ENCODE measurements around the gene PLXNA4. TPM values are rescaled to one million over a fixed set of nuclear protein-coding genes. Genes with fewer than 3 reads are reported as not detected.

The PLXNA4 gene
- polyA plus RNA-seq, 3 donors, result 14.2 to 15.0 (median 14.6) TPM

DNA sequence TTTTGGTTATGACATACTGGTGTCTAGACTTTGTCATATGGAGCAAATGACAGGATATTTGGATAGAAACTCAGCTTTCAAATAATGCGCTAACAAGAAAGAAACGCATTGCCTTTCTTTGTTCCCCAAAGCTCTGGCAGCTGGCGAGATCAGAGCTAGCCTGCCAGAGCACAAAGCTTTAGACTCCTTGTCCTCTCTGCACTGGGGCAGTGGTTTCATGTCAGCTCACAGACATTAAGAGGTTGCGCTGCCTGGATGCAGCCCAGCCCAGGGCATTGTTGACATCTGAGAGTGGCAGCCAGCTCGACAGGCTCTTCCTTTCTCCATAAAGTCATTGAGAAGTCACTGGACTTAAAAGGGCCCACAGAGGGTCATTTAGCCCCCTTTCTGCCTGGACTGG, 212.0 kb downstream of the PLXNA4 start:
- no peak for DNase-seq

DNA sequence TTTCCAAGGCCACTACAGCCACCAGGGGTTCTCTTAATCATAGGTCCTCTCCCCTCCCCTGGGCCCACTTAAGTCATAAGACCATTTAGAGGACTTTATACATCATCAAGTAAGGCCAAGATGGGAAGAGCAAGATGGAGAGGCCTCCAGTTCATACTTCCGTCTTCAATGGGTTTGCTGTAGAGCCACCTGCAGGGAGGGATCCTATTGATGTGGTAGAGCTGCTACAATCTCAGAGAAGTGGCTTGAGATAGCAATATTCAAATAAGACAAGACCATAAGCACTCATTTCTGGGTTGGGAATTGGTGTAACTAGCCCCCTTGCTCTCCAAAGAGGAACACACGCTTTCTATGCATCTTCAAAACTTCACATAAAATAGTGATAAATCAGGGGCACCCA, 214.2 kb downstream of the PLXNA4 start:
- no peak for DNase-seq

DNA sequence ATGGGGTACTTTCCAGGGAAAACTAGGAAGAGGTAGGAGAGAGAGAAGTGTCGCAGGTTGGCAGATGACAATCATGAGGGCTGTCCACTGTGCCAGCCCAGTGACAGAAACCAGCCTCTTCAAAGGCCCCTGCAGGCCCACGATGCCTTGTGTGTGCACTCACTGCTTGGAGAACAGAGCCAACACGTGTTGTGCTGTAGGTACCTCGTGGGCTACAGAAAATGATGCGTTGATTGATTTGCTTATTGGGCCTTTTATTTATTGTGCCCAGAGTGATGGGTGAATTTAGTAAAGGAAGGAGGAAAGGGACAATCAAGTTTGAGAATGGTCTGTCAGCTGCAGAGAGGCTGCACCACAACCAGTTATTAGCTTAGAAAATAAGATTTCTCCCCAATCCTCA, 215.1 kb downstream of the PLXNA4 start:
- DNase-seq, result no peak

DNA sequence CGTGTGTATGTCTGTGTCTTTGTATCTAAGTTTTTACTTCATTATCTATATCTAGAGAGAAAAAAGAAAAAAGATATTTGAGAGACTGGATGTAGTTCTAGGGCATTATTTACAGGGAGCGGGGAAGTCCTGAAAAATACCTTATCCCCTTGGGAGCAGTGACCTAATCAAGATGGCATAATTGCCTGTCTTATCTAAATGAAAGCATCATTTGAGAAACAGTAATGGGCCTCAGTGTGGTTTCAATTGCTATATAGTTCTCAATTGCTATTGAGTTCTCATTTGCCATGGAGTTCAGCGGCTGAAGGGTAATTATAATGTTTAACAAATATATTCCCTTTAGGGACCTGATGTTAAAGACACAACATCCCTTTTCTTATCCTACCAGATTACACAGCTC, 216.5 kb downstream of the PLXNA4 start:
- no peak for DNase-seq

DNA sequence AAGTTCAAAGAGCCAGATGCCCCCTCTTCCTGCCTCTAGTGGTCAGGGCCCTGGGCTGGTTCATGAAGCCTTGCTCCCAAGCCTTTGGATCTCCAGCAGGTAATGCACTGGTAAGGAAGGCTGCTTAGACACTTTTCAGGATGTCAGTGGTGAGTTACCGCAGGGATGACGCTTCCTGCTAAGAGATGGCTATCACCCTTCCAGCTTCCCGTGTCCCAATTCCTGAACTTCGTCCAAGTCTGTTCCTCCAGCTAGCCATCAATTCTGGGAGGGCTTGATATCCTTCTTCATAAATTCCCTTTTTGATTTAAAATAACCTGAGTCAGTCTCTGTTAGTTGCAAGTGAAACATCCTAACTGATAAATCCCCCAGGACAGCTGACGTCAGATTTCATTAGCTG, 221.2 kb downstream of the PLXNA4 start:
- no peak for DNase-seq

DNA sequence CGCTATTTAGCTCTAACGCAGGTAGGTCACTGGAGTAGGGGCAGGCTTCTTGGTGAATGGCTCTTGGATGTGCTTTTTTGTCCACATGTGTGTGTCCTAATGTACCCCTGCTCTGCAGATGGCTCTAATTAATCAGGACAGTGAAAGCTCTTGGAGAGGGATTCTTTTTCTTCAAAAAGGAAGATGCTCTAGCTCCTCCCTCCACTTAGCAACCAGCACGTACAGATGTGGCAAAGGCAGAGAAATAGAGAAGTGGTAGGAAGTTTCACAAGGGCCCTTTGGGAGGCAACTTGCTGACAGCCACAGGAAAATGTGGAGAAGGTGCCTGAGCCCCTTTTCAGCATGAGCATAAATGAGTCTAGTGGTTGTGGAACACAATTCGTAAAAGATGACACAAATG, 221.7 kb downstream of the PLXNA4 start:
- no peak for DNase-seq

DNA sequence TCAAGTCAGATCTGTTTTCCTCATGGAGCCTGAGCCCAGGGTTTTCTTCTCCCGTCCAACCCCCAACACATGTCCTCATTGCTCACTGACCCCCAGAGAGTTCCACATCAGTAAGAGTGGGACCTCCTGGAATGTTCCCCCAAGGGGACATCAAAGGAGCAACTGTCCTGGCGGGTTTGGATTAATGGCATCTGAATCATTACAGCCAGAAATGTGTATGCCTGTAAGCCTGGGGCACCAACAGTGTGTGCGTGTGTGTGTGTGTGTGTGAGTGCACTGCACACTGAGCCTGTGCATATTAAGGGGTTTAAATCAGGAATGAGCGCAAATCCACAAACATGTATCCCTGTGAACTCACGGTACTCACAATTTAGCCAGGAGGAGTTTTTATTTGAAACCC, 222.3 kb downstream of the PLXNA4 start:
- no peak for DNase-seq

DNA sequence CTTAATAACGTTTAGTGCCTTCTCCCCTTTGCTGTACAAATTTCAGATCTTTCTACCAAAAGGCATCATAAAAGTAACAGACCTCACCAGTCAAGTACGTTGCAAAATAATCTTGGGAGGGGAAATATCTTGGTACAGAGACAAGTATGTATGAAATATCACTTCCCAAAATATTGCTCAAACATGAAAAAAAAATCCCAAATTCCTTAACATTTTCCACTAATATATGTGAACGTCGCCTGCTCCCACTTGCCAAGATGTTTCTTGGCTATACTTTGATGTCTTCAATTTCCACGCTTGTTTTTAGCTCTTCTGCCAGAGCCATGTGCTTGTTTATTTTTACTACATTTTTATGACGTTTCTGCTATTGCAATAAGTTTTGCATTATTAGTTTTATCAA, 223.5 kb downstream of the PLXNA4 start:
- DNase-seq, result no peak

DNA sequence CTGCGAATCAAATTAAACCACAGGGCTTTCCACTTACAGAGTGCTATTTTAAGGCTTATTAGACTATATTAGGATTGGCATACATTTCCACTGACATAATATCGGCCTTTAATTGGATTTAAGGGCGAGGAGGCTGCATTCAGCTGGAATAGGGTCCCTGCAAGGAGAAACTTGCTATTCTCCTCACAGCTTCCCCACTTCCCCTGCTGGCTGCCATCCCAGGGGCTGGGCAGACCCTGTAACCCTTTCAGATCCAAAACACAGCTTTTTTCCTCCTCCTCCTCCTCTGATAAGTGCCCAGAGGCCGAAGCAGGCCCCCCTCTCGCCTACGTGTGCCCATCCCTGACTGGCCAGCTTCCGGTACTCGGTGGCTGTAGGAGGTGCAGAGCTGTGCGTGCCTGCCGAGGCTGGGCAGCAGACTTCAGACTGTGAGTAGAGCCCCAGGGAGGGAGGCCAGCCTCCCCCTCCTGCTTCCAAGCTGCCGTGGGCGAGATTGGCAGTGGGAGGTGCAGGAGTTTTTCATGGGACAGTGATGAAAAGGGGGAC, 224.2 kb downstream of the PLXNA4 start:
- DNase-seq, result no peak

DNA sequence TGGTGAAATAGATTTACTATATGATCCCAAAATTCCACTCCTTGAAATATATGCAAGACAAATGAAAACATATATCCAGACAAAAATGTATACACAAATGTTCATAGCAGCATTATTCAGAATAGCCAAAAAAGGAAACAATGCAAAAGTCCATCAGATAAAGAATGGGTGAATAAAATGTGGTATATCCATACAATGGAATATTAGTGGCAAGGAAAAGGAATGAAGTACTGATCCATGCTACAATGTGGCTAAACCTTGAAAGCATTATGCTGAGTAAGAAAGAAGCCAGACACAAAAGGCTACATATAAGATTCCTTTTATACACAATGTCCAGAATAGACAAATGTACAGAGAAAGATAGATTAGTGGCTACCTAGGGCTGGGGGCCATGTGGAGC, 225.5 kb downstream of the PLXNA4 start:
- no peak for DNase-seq

DNA sequence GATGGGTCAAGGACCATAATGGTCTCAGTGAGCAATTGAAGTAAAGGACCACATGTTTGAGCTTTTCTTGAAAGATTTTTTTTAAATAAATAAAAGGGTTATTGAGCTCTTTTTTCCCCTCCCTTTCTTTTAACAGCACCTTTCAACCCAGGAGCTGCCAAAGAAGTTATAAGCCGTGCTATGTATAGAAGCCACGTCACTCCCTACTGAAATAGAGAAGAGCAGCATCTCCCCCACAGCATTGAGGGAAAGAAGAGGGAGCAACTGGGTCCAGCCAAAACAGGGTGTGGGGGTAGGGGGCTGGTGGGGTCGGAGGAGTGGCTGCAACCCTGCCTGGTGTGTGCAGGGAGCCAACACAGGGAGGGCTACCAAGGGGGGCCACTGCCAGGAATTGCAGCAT, 227.2 kb downstream of the PLXNA4 start:
- DNase-seq, result peak; percentile 27

DNA sequence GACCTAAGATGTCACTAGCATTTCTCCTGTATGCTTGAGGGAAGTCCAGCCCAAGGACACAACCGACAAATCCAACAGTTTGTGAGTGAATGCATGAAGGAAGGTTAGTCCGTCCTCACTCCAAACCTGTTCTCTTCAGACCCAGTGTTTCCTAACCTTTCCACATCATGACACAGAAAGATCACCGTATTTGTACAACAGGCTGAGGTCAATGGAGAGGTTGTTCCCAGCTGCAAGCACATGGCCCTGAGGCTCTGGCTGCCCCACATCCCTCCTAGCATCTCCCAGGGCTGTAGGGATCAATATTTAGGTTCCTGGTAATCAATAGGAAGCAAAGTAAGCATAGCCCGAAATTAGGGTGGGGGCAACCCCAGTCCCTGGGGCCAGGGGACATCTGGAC, 227.9 kb downstream of the PLXNA4 start:
- DNase-seq, result no peak

DNA sequence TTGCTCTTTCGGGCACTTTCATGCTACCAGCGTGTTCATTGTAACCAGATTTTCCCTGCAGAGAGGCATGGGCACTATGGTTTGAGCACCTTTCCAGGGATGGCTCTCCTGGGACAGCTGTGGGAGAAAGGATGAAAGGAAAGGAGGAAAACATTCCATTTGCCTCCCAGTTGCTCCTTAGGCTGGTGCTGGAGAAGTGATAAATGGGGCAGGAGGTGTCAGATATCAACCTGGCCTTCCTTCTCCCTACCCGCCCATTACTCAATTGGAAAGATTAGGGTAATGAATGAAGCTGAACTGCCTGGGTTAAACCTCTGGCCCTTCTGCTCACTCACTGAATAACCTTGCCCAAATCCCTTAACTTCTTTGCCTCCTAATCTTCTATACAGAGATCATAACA, 228.4 kb downstream of the PLXNA4 start:
- no peak for DNase-seq

DNA sequence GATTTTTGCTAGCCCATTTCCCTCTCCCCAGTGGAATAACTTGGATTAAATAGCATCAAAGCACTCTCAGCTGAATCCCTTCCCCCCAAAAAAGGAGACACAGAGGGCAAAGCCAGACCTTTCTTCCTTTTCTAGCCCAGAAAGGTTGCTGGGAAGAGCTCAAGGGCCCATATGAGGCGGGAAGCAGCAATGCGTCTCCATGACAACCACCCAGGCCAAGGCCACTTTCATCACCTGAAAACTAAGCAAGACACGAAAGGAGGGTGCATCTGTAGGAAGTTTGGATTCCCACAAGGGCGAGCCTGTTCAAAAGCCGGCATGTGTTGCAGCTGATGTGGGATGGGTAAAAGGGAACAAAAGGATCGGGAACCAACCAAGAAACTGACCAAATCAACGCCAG, 229.1 kb downstream of the PLXNA4 start:
- no peak for DNase-seq

DNA sequence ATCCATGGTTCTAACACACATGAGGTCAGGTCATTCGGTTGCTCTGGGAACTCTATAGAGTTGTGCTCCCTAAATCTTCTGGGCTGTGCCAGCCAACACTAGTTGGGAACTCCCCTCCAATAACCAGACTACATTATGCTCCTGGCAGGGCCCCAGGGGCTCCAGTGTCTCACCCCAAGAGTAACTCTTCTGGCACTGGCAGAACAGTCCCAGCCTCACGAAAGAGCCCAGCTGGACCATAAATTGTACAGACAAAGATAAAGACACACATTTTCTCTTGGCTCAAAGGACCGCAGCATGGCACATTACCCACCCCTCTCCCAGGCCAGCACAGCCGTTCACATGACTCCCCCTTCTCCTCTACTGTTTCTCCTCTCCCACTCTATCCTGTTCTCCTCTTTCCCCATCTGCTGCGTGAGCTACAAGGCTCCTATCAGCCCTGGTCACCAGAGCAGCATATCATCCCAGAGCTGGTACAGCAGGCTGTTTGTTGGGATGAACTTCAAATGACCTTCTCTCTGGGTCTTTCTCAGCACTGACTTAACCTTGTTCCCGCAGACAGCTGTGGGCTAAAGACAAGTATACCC, 230.6 kb downstream of the PLXNA4 start:
- no peak for DNase-seq

DNA sequence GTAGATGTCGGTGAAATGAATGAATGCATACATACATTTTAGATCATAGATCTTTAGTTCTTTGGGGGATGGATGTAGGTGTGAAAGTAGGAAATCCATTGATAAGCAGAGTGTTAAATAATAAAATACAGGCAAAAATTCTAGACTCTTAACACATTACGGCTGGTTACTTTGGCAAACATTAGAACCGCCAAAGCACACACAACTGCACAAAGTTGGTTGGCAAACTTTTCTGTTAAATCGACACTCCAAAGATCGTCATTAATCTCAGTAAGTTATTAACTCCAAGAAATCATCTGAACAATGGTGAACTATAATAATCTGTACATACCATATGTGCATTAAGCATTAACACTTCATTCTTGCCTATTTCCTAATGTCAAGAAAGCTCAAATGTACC, 231.2 kb downstream of the PLXNA4 start:
- DNase-seq, result no peak

DNA sequence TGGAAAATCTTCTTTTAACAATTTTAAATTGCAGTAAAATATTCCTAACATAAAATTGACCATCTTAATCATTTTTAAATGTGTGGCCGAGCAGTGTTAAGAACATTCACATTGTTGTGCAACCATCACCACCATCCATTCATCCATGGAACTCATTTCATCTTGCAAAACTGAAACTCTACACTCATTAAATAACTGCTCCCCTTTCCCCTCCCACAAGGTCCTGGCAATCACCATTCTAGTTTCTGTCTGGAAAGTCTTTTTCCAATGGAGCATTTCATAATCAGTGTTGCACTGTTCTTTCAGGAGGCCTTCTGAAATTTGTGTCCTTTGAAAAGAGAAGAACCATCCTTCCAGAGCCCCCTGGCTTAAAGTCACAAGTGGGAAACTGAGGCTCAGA, 233.1 kb downstream of the PLXNA4 start:
- DNase-seq, result no peak

DNA sequence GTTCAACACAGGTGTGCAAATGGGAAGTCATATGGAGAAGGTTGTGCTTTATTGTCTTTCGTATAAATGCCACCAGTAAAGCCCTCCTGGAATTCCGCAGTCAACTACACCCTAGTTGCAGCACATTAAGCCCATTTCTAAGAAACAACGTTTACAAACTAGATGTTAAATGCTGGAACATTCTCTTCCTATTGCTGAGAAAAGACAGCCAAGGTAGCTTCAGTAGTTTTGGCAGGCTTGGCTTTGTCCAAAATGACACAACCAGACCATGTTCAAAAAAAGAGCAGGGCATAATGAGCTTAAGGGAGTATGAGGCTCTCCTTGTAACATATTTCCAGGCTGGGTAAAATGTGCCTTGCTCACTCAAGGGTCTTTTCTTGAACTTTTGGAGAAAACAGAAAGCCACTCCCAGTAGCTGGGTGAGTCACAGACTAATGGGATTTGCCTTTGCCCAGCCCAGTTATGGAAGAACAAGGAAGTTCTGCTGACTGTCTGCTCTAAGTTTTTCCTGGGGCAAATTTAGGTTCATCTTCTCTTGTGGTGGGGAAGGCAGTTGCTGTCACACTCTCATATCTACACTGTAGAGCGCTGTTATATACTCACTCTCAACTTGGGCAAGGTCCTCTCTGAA, 238.7 kb downstream of the PLXNA4 start:
- no peak for DNase-seq

DNA sequence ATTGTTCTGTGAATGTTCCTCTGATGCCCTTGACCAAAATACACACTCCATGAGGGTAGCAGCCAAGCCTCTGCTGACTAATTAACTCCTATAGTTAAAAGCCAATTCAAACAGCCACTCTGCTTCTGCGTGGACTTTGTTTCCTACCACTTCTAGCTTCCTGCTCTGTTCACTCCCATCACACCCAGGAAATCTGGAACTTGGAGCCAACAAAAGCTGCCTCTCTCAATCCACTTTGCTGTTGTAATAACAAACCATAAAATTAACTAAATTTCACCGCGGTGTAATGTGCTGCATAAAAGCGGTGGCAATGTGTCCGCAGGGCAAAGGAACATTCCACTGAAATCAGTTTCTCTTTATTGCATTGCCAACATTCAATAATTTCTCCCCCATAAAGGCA, 239.5 kb downstream of the PLXNA4 start:
- no peak for DNase-seq

DNA sequence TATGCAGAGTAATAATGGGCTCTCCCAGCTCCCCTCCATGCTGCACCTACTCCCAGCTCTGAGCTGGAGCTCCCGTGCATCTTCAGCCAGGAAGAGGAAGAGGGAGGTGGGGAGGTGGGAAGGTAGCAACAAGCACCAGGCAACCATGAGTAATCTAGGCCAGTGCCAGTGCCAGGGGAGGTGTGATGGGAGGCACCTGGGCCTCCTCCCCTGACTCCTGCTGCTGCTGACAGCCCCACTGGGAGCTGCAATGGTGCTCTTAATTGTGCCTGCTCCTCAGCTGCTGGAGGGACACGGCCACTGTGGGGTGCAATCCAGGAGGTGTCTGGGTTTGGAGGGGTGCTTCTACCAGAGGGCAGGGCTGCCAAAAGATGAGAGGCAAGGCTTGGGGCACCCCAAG, 243.0 kb downstream of the PLXNA4 start:
- DNase-seq, result no peak

DNA sequence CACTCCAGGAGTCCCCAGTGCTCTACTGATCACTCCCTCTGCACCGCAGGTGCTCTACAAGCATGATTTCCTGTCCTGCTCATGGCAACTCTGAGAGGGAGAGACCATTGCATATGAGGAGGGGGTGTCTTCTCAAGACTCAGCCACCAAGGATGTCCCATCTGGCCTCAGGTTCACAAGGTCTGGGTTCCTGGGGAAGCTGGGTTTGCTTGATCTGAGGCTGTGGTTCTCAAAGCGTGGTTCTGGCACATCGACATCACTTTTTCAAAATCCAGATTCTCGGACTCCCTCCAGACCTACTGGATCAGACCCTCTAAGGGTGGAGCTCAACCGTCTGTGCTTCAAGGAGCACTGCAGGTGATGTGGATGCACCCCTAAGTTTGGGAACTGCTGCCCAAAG, 247.5 kb downstream of the PLXNA4 start:
- DNase-seq, result no peak

DNA sequence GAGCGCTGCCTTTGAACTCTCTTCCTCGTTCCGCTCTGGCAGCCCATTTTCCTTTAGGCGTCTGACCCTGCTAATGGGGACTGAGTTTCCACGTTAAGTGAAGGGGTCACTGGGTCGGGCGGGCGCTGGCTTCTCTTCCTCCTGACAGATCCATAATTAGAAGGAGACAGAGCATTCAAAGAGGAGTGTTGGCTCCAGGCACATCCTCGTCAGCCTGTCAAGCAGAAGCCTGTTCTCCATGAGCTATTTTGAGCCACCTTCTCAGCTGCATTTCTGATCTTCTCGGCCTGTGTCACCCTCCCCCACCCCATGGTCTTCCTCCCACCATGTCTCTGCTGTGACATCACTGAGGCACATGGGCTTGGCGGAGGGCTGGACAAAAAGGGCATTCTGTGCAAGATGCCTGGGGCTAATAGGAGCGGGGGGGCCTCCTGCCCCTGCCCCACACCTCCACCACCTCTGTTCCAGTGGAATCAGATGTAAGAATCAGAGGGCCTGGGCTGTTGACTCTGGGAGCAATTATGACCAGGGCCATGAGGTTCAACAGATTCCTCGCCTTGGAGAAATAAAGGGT, 248.1 kb downstream of the PLXNA4 start:
- DNase-seq, result no peak

DNA sequence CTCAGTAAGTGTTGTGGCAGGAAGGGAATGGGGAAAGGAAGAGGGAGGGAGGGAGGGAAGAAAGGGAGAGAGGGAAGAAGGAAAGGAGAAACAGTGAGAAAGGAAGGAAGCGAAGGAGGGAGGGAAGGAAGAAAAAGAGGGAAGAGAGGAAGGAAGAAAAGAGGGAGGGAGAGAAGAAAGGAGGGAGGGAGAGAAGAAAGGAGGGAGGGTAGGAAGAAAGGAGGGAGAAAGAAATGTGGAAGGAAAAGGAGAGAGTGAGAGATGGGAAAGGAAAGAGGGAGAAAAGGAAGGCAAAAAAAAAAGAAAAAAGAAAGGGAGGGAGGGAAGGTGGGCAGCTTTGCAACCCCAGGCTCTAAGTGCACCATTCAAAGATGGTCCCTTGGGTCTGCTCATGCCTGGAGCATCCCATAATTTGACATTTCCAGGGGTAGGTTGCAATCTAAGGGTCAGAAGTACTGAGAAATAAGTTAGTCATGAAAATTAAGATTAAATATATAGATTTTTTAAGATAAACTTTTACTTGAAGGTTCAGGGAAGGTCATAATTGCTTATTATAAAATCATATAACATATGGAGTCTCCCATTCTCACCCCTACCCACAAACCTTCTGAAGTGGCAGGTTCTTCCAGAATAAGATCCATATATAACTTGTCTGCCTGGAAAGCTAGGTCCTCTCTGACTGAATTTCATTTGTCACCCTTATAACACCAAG, 249.2 kb downstream of the PLXNA4 start:
- no peak for DNase-seq
